ENCODE data around the gene CHRNG. TPM values are rescaled to one million over a fixed set of nuclear protein-coding genes. Genes with fewer than 3 reads are reported as not detected.
A peak's percentile ranks its signal among the peaks of the same experiment; 100 is the strongest.

Gene CHRNG
- total RNA-seq, 1 donor from 2014 or later, result 697 TPM

- DNase-seq (ENCODE audit: low read depth), result no peak
Measured at GRCh38 chr2:232504438-232504837, 35.1 kb upstream of the CHRNG start.

GRCh38 chr2:232505856-232506255, 33.6 kb upstream of the CHRNG start:
- DNase-seq (ENCODE audit: low read depth), result no peak

- no peak for DNase-seq (ENCODE audit: low read depth)
Measured at GRCh38 chr2:232506709-232507108, 32.8 kb upstream of the CHRNG start.

- DNase-seq (ENCODE audit: low read depth), result no peak
Measured at GRCh38 chr2:232508251-232508650, 31.2 kb upstream of the CHRNG start.

- DNase-seq (ENCODE audit: low read depth), result no peak
Measured at GRCh38 chr2:232511336-232511890, 28.1 kb upstream of the CHRNG start.

- DNase-seq (ENCODE audit: low read depth), result no peak
Measured at GRCh38 chr2:232512602-232513001, 26.9 kb upstream of the CHRNG start.

- DNase-seq (ENCODE audit: low read depth), result no peak
Measured at GRCh38 chr2:232513353-232513752, 26.1 kb upstream of the CHRNG start.

- no peak for DNase-seq (ENCODE audit: low read depth)
Measured at GRCh38 chr2:232515639-232516038, 23.9 kb upstream of the CHRNG start.

- DNase-seq (ENCODE audit: low read depth), result no peak
Measured at GRCh38 chr2:232516551-232516950, 22.9 kb upstream of the CHRNG start.

- no peak for DNase-seq (ENCODE audit: low read depth)
Measured at GRCh38 chr2:232518844-232519243, 20.6 kb upstream of the CHRNG start.

- no peak for DNase-seq (ENCODE audit: low read depth)
Measured at GRCh38 chr2:232519581-232520438, 19.7 kb upstream of the CHRNG start, which contains the start of gene PRSS56. Gene PRSS56, plus strand, starts transcription at chr2:232520388. Its CDS starts 211 bp downstream, at chr2:232520599.

GRCh38 chr2:232520489-232520888, 19.0 kb upstream of the CHRNG start:
- DNase-seq (ENCODE audit: low read depth), result no peak

GRCh38 chr2:232521098-232521497, 18.4 kb upstream of the CHRNG start:
- no peak for DNase-seq (ENCODE audit: low read depth)

- peak; percentile 49 for DNase-seq (ENCODE audit: low read depth)
Measured at GRCh38 chr2:232521959-232522622, 17.4 kb upstream of the CHRNG start.

GRCh38 chr2:232522623-232523401, 16.7 kb upstream of the CHRNG start:
- DNase-seq (ENCODE audit: low read depth), result no peak

GRCh38 chr2:232523402-232523681, 16.1 kb upstream of the CHRNG start:
- DNase-seq (ENCODE audit: low read depth), result no peak

- peak; percentile 71 for DNase-seq (ENCODE audit: low read depth)
Measured at GRCh38 chr2:232523682-232524597, 15.6 kb upstream of the CHRNG start.

GRCh38 chr2:232524771-232525170, 14.7 kb upstream of the CHRNG start:
- no peak for DNase-seq (ENCODE audit: low read depth)

- no peak for DNase-seq (ENCODE audit: low read depth)
Measured at GRCh38 chr2:232525199-232525598, 14.3 kb upstream of the CHRNG start.

GRCh38 chr2:232525791-232526371, 13.6 kb upstream of the CHRNG start, which contains the start of gene CHRND:
Gene CHRND, plus strand, starts transcription at chr2:232526160. Its CDS starts 56 bp downstream, at chr2:232526216.
- DNase-seq (ENCODE audit: low read depth), result peak; percentile 97

All from myocyte (in vitro differentiated cells).